DMS79 (cell line): Measurements from ENCODE around the gene BRK1.
"Not testable (repeated sequence)": the region's sequence is repeated elsewhere in the genome, so short reads cannot be mapped to it uniquely, and the experiment has no call there.

Source experiments
- DNase-seq: peaks from one replicate; lab custom pipeline; 2025; lab: John Stamatoyannopoulos, UW

Gene BRK1

DNA sequence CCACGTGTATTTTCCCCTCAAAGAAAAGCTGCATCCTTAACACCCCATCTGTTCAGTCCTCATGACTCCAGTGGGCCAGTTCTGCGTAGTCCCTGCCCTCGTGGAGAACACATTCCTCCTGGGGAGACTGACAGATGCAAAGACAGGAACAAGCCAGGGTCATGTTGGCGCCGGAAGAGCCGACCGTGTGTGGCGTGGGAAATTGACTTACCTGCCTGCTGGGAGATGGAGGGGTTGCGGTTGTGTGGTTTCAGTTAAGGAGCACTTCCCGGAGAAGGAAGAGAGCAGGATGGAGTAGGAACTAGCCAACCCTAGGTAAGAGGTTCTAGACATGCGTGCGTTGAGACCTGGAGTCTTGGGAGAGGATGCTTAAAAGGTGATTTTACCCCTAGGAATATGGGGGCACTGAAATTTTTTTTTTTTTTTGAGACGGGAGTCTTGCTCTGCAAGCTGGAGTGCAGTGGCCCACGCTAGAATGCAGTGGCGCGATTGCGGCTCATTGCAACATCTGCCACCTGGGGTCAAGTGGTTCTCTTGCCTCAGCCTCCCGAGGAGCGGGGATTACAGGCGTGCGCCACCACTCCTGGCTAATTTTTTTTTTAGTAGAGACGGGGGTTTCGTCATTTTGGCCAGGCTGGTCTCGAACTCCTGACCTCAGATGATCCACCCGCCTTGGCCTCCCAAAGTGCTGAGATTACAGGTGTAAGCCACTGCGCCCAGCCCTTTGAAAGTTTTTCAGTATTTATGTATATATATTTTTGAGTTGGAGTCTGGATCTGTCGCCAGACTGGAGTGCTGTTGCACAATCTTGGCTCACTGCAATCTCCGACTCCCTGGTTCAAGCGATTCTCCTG is 27.5 kb downstream of the BRK1 start:
- DNase-seq = peak; percentile 38

- no peak for DNase-seq
Measured at GRCh38 chr3:10145685-10146084, 30.2 kb downstream of the BRK1 start.

- no peak for DNase-seq
Measured at GRCh38 chr3:10149226-10149625, 33.8 kb downstream of the BRK1 start.

DNA sequence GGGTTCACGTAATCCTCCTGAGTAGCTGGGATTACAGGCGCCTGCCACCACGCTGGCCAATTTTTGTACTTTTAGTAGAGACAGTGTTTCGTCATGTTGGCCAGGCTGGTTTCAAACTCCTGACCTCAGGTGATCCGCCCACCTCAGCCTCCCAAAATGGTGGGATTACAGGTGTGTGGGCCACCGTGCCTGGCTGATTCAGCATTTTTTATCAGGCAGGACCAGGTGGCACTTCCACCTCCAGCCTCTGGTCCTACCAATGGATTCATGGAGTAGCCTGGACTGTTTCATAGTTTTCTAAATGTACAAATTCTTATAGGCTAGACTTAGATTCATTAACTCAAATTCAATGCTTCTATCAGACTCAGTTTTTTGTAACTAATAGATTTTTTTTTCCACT is 35.5 kb downstream of the BRK1 start:
- DNase-seq = no peak

DNA sequence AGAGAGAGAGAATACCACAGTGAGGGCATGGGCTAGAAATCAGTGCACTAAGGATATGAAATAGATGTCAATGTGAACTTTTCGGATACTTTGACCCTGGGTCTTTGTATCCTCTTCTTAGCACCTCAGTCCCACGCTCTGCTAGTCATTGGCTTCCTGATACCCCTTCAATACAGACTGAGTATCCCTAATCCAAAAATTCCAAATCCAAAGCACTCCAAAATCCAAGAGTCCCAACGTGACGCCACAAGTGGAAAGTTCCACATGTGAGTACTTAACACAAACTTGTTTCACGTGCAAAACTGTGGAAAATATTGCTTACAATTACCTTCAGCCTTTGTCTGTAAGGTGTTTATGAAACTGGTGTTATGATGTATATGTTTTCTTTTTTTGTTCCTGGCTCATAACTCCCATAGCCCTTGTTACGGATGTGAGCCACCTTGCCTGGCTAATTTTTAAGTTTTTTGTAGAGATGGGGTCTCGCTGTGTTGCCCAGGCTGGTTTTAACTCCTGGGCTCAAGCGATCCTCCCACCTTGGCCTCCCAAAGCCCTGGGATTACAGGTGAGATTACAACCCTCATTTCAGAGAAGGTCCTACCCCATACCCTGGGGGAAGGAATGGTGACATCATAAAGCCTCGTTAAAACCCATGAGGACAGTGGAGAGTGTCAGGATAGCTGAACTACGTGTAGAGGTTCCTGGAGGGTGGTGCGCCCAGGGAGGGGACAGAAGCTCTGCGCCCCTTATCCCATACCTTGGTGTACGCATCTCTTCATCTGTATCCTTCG is 39.1 kb downstream of the BRK1 start:
- no peak for DNase-seq

DNA sequence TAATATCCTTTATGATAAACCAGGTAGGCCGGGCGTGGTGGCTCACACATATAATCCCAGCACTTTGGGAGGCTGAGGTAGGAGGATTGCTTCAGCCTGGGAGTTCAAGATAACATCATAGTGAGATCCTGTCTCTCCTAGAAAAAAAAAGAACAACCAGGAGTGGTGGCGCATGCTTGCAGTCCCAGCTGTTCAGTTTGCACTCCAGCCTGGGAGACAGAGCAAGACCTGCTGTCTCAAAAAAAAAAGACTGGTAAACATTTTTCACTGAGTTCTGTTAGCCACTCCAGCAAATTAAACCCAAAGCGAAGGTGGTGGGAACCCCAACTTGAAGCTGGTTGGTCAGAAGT is 39.6 kb downstream of the BRK1 start:
- DNase-seq = no peak

DNA sequence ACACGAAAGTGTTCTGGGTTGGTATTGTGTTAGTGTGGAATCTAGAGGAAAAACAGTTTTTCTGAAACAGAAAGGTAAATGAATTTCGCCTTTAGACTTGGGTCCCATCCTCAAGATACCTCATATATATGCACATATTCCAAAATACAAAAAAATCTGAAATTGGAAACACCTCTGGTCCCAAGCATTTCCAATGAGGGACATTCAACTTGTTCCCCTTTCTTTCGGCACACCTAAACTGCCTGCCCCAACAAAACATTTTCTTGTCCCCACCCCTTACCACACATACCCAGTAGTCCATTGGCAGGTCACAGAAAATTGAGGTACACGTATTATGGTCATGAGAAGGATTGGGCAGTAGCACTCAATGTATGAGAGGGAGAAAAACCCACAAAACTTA is 40.2 kb downstream of the BRK1 start:
- DNase-seq = no peak

DNA sequence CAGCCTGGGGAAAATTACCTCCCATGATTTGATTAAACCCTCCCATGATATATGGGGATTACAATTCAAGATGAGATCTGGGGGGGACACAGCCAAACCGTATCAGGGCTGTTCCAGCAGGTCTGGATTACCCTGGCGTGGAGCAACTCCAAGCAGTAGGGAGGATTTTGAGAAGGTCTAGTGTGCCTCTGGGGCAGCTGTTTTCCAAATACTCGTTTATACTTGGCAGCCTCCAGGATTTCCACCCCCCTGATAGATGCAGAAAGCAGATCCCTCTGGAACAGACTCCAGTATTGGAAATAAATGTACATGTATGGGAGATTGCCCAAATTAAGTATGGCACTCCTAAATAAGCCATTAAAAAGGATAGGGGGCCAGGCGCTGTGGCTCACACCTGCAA is 41.6 kb downstream of the BRK1 start:
- no peak for DNase-seq

DNA sequence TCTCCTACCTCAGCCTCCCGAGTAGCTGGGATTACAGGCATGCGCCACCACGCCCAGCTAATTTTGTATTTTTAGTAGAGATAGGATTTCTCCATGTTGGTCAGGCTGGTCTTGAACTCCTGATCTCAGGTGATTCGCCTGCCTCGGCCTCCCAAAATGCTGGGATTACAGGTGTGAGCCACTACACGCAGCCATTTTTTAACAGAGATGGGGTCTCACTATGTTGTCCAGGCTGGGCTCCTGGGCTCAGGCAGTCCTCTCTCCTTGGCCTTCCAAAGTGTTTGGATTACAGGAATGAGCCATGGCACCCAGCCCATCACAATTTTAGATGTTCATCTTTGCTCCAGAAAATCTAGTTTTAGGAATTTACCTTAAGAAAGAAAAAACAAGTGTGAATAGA is 43.1 kb downstream of the BRK1 start:
- not testable (repeated sequence) for DNase-seq

DNA sequence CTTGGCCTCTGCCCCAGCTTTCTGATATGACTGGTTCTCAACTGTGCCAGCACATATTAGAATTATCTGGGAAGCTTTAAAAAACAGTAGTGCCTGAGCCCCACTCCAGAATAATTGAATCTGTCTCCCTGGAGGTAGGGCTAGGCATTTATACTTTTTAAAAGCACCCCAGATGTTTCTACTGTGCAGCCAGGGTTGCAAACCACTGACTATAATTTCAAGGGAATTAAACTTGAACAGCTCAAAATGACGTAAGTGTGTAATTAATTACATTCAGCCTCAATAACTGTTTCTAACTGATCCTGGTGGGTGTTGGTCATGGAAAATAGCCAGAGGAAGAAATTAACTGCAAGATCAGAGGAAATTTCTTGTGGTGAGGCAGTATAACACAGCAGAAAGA is 44.9 kb downstream of the BRK1 start:
- DNase-seq = no peak

GRCh38 chr3:10160925-10161324 is 45.5 kb downstream of the BRK1 start:
- no peak for DNase-seq

GRCh38 chr3:10162185-10162584 is 46.7 kb downstream of the BRK1 start:
- no peak for DNase-seq

DNA sequence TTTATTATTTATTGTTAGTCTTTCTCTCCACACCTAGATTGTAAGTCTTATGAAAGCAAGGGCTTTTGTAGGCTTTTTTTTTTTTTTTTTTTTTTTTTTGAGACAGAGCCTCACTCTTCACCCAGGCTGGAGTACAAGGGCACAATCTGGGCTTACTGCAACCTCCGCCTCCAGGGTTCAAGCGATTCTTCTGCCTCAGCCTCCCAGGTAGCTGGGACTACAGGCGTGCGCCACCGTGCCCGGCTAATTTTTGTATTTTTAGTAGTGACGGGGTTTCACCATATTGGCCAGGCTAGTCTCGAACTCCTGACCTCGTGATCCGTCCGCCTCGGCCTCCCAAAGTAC is 48.7 kb downstream of the BRK1 start:
- DNase-seq = not testable (repeated sequence)

- DNase-seq = no peak
Measured at GRCh38 chr3:10164546-10165393, 49.3 kb downstream of the BRK1 start, which contains the start of gene IRAK2. IRAK2 (plus strand) TSS chr3:10164919; CDS start chr3:10164955, 36 bp downstream.

DNA sequence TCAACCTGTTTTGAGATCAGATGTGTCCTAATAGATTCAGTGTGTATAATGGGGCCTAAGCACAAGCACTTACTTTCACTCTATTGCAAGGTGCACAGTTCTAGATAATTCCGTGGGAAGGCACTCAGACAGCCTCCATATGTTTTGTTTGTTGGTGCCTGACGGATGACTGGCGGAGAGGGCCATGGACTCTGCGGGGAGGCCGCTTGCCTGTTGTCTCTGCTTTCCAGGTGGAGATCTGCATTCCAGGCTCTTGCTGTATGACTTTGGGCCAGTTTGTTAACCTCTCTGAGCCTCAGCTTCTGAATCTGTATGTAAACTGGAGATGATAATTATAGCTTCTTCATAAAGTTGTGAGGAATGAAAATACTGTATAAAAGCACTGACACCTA is 50.7 kb downstream of the BRK1 start:
- DNase-seq = no peak

DNA sequence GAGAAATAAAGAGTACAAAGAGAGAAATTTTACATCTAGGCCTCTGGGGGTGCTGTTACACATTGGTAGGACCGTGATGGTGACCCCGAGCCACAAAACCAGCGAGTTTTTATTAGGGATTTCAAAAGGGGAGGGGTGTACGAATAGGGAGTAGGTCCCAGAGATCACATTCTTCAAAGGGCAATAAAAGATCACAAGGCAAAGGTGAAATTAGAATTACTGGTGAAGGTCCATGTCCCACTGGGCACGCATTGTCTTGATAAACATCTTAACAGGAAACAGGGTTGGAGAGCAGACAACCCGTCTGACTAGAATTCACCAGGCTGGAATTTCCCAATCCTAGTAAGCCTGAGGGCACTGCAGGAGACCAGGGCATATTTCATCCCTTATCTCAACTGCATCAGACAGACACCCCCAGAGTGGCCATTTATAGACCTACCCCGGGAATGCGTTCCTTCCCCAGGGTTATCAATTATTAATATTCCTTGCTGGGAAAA is 53.6 kb downstream of the BRK1 start:
- DNase-seq = no peak

- DNase-seq = no peak
Measured at GRCh38 chr3:10170915-10171478, 55.5 kb downstream of the BRK1 start.

GRCh38 chr3:10173095-10173925 is 57.8 kb downstream of the BRK1 start:
- DNase-seq = no peak

DNA sequence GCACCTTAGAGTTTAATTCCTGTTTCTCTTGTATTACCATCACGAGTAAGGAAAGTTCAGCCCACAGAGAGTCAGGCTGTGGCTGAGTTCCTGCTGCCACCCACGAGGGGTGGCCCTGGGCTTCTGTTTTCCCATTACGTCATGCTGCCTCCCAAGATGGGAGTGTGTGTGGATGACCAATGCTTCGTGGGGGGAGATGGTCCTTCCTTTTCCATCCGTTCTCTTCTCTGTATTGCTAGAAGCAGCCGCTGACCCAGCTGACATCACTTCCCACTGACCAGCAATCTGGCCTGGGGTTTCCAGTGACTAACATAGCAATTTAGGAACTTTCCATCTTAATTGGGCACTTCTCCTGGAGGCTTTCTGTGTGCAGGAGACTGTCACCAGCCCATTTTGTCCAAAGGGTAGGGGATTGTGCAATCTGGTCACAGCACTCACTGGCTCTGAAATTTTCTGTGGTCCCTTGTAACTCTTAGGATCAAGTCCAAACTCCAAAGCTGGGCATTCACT is 58.5 kb downstream of the BRK1 start:
- no peak for DNase-seq

DNA sequence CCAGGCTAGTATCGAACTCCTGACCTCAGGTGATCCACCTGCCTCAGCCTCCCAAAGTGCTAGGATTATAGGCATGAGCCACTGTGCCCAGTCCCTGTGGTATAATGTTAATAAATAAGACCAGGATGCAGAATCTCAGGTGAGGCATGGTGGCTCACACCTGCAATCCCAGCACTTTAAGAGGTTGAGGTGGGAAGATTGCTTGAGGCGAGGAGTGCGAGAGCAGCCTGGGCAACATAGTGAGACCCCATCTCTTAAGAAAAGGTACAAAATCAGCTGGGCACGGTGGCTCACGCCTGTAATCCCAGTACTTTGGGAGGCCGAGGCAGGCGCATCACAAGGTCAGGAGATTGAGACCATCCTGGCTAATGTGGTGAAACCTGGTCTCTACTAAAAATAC is 59.9 kb downstream of the BRK1 start:
- DNase-seq = not testable (repeated sequence)

DNA sequence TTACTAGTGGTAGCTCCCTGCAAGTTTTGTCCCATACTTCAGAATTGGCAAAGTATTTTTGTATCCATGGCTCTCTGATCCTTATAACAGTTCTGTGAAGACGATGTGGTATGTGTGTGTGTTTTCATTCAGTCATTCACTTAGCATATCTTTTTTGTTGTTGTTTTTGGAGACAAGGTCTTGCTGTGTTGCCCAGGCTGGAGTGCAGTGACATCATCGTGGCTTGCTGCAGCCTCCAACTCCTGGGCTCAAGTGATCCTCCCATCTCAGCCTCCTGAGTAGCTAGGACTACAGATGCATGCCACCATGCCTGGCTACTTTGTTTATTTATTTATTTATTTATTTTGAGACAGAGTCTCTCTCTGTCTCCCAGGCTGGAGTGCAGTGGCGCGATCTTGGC is 60.7 kb downstream of the BRK1 start:
- not testable (repeated sequence) for DNase-seq
